Stimulated activated CD4-positive, alpha-beta T cell treated with anti-CD3 and anti-CD28 coated beads, Interleukin-15, amount 100 ng/mL, for 48 hours (primary cell): ENCODE data around the gene GNAQ.
"Not testable (repeated sequence)": the region's sequence is repeated elsewhere in the genome, so short reads cannot be mapped to it uniquely, and the experiment has no call there.

Experiments
- DNase-seq, 2 donors: peaks; one replicate each; pipeline ENCODE4 v3.0.0-alpha.2; 2020; ENCODE audit warnings: low read depth in 2 of 2

Gene GNAQ

DNA sequence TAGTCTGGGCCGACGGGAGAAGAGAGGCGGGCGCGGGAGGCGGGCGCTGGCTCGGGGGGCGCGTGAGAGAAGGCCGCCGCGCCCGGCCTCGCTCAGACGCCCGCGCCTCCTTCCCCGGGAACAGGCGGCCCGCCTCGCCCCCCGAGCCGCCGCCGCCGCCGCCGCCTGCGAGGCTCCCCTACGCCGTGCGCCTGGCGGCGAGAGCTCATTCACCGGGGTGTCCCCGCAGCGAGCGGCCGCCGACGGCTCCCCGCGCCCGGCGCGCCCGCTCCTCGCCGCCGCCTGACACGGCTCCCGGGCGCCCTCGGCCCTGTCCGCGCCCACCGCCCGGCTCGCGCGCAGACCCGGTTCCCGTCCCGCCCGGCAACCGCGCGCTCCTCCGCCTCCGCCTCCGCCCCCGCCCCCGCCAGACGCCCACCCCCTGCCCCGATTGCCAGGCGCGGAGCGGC, at the start of gene GNAQ:
GNAQ (minus strand) TSS at position 368 of the 449 bp plus-strand sequence. CDS start 576 bp downstream, outside the sequence.
- DNase-seq, result no peak

DNA sequence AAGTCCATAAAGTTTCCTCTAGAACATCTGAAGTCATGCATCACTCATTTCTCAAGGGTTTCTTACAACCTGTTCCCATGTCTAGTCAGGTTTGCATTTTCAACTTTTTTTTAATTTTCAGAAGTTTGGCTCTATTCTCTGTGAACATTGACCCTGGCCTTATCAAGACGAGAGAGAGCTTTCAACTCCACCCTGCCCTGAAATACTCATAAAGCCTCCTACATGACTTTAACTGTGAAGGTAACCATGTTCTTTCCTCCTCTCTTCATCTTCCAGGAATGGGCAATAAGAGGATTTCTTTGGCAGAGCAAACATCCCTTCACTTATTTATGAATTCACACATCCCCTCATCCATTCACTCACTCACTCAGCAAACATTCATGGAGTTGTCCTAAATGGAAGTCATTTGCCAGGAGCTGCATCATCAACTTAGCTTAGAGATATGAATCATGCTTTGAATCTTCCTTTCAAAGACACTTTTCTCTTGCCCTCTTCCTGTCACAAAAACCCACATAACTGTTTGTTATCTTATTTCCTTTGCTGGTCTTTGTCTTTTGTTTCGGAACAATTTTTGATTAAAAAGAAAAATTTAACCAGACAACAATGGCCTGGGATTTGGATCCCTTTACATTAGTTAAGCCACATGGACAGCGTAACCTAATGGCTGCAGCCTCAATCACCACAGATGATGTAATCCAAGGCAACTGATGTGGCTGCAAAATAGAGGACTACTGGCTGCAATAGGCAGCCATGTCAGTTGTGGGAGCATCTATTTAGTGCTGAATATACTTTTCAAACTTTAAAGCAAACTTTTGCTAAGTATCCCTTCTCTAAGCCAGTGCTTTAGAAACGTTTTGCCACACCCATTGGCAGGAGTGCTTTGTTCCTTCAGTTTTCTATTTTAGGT, 43.0 kb upstream of the GNAQ start:
- no peak for DNase-seq

DNA sequence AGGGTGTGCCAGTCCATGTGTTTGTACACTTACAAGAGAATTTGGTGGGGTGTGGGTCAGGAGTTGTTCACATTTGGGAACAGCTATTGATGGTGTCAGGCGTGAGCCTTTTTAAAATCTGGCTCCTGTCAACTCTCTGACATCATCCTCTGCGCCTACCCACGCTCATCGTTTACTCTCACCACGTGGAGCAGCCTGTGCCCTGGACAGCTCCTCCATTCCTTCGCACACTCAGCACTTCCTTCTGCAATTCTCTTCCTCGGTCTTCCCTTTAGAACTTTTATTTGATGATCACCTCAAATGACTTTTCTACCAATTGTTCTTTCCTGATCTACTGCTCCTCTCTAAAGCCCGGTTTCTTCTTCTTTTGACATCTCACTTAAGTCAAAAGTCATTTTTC, 42.1 kb upstream of the GNAQ start:
- DNase-seq, result no peak

DNA sequence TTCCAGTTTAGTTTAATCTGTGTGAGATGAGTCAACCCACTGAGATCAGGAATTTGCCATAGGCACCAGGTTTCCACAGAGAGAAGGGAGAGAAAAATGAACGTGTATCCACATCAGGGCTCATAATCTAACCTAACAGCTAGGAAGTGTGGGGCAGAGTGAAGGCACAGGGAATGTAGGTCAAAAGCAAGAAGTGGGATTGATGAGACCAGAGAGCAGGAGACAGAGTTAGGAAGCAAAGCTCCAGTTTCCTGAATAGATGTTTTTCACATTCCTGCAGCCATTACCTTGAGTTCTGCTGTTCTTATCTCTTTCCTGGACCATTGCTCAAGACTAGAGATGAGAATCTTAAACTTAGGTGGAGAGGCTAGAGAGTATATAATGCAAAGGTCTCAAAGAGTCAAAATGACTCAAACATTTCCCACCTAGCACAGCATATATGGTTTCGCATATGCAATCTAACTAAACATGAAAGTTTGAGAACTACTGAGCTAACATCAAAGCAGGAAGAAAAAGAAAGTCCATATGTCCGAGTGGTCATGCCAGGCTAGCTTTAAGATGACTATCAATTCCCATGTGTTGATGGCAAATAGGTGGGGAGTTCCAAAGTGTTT, 41.1 kb upstream of the GNAQ start:
- no peak for DNase-seq

DNA sequence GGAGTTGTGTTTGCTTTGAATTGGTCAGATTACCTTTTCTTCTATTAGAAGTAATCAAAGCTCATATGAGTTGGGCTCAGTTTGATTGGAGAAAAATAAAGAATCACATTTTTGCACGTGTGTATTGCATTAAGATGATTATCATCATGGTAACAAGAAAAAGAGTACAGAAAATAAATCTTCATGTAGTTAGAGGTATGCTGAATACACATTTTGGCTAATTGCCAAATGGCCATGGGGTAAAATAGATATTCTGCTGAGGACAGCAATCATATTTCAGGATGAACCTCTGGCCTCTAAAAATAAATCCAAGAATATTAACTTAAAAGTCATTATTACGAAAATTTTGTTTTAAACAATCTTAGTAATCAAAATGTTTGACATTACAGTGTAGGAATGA, 38.9 kb upstream of the GNAQ start:
- no peak for DNase-seq

DNA sequence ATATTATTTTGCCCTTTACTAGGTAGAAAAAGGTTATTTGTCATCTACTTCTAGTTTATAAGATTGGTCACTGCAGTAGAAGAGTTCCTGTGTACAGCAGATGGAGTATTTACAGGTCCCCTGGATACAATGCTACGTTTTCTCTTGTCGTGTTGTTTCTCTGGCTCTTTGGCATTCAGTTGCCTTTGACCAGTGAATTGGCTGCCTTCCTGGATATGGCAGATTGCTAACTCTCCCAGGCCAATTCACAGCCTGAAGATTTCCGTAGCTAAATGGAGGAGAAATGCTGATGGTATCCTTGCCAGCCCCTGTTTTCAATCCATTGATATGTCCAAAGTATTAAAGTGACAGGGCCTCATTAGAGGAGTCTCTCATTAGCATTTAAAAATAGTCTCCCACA, 32.5 kb upstream of the GNAQ start:
- DNase-seq, result no peak

DNA sequence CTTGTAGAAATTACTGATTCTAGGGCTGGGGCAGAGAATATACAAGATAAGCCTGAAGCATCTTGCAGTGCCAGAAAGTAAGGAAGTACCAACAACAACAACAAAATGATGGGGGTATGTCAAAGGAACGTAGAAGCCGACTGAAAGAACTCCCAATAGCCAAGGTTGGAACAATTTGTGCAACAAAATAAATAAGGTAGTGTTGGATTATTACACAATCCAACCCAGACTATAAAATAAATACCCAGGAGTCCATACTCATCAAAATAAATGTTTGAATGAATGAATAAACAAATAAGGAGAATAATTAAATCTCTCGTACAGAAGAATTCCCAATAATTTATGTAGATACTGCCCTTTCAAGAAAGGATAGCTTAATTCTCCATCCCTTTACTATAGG, 31.1 kb upstream of the GNAQ start:
- DNase-seq, result no peak

DNA sequence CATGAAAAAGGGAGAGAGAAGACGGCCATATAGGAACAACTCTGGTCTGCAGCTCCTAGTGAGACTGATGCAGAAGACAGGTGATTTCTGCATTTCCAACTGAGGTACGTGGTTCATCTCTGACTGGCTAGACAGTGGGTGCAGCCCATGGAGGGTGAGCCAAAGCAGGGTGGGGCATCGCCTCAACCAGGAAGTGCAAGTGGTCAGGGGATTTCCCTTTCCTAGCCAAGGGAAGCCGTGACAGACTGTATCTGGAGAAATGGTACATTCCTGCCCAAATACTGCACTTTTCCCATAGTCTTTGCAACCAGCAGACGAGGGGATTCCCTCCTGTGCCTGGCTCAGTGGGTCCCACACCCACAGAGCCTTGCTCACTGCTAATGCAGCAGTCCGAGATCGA, 22.6 kb upstream of the GNAQ start:
- not testable (repeated sequence) for DNase-seq

DNA sequence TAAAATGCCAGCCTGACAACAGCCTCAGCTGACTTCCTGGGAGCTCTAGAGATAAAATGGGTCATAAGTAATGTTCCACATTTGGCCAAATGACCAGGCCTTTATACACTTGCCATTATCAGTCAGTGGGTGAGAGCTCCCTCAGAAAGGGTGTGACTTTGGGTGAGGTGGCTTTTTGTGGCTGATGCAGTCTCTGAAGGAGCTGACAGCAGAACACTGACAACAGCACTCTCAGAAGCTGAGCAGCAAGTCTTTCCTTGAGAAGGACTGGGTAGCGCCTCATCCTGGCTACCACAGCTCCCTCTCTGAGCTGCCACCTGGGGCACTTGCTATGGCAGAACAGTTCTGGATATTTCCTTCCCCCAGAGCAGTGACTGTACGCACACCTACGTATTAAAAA, 22.0 kb upstream of the GNAQ start:
- DNase-seq, result no peak

DNA sequence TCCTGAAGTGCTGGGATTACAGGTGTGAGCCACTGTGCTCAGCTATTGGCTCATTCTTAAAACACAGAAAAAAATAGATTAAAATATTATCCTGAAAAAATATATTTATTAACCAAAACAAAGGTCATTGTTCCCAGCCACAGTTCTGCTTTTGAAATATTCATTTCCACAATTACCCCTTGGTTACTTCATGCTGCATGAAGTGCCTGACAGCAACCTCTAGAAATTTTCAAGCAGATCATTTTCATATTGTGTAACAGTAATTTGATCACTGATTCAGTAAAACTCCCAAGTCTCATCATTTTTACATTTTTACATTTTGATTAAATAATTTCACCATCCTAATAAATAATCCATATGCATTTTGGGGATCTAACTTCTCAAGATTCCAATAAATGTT, 18.8 kb upstream of the GNAQ start:
- no peak for DNase-seq

DNA sequence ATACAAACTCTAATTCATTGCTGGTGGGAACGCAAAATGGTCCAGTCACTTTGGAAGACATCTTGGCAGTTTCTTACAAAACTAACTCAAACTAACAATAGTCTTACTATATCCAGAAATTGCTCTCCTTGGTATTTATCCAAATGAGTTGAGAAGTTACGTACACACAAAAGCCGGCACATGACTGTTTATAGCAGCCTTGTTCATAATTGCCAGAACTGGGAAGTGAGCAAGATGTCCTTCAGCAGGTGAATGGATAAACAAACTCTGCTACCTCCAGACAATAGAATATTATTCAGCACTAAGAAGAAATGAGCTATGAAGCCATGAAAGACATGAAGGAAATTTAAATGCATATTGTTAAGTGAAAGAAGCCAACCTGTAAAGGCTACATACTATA, 17.9 kb upstream of the GNAQ start:
- no peak for DNase-seq

DNA sequence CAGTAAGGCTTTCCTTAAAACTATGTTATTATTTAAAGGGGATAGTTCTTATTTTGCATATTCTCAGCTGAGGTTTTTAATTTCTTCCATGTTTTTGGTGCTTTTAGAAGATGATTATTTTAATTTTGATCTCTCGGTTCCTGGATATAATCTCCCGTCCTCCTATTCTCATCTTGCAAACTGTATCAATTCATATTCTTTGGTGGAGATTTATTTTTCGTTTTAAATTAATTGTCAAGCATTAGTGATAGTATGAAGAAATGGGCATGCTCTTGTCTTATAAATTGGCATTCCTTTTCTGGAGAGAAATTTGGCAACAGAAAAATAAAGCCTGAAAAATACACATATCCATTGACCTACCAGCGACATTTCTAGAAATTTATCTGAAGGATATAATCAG, 15.5 kb upstream of the GNAQ start:
- no peak for DNase-seq

DNA sequence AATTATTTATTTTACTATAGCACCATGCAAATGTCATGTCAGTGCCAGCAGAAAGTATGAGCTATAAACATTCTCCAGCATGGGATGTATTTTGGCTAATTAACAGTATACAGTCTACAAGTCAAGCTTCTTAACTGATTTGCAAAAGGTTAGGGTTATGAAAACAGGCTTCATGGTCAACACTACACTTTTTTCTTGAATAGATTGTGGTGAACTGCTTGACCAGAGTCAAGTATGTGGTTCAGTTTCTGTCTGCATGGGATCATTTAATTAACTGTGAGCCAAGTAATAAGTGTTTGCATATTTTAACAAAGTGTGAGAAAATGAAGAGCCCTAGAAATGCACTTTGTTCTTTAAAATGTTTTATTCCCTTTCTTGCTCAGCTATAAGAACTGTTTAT, 14.5 kb upstream of the GNAQ start:
- no peak for DNase-seq

DNA sequence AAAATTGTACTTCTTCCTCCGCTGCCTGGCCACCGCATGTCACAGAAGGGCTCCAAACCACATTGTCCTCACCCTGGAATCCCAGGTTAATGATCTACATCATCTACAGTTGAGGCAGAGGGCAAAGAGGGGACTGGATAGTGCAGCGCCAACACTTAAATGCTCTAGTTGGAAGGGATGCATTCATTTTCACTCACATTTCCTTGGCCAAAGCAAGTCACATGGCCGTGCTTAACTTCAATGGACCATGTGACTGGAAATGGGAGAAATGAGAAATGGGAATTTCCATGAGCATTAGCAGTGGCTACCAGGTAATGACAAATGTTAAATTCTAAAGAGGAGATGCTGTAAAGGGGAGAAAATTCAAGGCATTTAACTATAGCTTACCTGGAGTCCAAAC, 13.3 kb upstream of the GNAQ start:
- no peak for DNase-seq

DNA sequence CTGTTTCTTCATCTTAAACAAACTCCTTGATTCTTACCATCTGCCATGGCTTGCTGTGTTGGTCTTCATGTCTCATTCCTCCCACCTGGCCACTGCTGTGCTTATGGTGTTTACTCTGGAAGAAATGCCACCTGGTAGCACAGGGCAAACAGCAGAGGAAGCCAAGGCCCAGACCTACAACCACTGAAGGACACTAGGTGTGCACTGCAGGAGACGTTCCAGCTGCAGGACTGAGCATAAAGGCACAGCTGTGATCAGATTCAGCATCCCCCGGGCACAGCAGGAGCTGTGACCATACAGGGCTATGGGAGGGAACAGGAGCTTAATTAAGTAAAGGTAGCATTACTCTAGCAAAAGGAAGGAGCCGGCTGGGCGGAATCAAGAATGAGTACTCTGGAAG, 12.6 kb upstream of the GNAQ start:
- DNase-seq, result no peak

DNA sequence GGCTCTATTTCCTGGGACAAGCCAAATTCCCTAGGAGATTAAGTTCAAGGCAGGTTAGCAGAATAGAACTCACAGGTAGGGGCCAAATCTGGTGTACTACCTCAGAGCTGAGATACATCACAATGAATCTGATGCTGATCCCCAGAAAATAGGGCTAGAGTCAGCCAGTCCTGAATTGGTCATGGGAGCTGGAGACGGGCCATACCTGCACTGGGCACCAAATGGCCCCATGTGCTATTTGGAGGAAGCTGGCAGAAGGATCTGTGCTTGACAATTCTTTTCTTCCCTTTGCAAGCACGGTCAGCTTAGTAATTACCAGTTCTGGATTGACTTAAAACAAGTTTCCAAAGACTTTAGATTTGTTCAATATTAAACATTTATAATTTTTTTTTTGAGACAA, 10.4 kb upstream of the GNAQ start:
- DNase-seq, result no peak

DNA sequence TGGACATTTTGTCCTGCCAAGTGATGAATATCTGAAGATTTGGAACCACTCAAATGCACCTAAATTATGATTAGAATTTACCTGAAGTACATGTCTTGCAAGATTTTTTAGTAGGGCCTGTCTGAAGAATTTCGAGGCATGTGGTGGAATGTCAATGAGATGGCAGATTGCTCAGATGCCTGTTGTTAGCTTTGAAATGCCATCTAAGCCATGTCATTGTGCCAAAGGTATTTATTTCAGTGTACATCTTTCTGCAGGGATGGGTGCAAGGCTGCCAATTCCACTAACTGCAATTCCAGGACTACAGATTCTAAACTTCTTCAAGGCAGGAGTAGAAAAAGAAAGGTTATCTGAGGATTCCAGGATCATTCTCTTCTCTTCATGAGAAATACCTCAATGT, 9.1 kb upstream of the GNAQ start:
- DNase-seq, result no peak

DNA sequence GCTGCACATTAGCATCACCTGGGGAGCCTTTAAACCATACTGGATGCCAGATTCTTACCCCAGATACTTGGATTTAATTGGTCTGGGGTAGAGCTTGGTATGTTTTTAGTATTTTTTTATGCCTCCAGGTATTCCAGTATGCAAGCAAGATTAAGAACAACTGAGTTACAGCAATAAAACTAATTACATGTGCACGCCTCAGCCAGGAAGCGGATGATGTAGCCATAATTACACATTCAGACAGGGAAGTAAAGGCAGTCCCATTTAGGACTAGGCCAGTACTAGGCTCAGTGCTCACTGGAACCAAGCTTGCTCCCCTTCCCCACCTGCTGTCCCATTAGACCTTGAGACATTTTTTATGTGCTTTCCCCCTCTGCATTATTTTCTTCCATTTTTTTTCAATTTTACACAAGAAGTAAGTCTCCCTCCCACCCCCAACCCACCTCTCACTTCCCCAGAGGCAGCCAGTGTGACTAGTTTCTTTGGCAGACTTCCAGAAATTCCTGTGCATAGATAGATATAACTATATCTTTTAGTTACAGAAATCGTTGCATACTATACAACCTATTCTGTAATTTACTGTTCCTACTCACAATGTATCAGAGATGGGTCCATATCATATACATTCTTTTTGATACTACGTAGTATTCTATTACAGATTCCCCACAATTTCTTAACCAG, 7.1 kb upstream of the GNAQ start:
- DNase-seq, result no peak

DNA sequence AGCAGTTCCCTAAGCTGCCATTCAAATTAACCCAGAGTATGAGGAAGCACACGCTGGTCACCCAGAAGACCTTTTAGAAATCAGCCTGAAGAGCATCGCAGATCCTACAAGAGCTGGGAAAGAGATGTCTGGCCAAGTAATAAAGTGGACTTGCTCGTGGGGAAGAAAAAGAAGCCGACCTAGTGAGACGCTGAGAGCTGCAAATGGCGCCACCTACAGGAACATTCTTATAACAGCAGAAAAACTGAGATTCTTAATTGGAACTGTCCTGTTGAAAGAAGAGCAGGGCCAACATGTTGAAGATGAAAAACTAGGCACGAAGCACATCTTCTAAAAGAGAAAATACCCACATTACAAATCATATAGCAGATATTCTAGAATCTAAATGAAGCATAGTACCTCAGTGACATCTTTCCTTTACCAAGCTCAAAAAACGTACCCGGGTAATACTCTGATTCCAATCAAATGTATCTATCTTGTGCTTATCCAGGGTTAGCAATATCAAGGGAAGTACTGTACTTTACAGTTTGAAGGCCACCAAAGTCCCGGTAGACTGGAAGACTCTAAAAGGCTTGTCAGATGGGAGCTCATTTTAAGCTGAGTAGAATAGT, 3.9 kb upstream of the GNAQ start:
- no peak for DNase-seq

DNA sequence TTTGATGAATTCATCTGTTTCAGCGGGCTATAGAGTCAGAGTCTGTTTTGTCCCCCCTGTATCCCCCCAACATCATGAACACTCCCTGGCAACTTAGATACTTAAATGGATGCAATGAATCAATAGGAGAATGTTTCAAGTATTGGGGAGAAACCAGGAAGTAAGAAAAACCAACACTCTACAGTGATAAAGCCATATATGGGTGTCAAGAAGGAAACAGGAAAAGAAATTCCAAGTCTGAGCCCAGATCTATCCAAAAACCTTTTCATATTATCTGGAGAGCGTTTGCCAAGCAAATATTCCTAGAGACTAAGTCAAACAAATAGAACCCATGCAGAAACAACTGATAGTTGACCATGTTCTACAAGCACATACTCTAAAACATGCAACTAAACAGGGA, 2.3 kb upstream of the GNAQ start:
- DNase-seq, result no peak

DNA sequence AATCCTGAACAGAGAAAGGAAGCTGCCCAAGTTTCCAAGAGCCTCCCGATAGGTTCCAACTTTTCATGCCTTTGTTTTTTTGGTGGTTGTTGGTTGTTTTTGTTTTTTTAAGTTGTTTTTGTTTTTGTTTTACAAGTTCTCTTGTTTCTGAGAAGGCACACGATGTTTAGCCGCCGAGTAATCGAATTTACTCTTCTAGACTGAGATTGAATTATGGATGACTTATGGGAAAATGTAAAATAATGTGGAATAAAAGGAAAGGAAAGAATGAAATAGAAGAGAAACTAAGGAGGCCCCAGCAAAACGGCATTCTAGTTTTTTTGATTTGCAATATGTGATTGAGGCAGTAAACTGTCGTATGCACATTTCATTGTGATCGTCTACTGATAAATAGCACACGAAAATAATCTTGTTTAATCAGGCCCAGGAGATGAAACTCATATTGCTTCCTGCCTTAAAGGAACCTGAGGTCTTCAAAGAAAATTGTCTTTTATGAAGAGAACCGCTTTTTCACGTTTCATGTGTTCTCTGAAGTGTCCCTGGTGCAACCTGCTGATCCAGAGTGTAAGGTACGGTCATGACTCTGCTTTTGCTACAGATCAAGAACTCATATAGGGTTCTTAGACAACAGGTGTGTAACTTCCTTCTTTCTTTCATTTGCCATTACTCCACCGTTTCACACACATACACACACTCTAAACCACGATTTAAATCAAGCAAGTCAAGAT, 1.3 kb upstream of the GNAQ start:
- no peak for DNase-seq
